Activated CD8-positive, alpha-beta memory T cell treated with anti-CD3 and anti-CD28 coated beads for 24 hours (primary cell): Measurements from ENCODE around the gene ZMYND8.
"Not testable (repeated sequence)": the region's sequence is repeated elsewhere in the genome, so short reads cannot be mapped to it uniquely, and the experiment has no call there.

Experiments used
- DNase-seq: peaks from one replicate; pipeline ENCODE4 v3.0.0-alpha.2; 2020

The ZMYND8 gene

GRCh38 chr20:47241345-47241781 is 115.1 kb downstream of the ZMYND8 start:
- no peak for DNase-seq

- not testable (repeated sequence) for DNase-seq
These were observed 116.4 kb downstream of the ZMYND8 start for GRCh38 chr20:47240096-47240495.

GRCh38 chr20:47239719-47240067 is 116.8 kb downstream of the ZMYND8 start:
- DNase-seq, result no peak

GRCh38 chr20:47238780-47239718 is 117.5 kb downstream of the ZMYND8 start:
- DNase-seq, result no peak

- no peak for DNase-seq
These were observed 118.8 kb downstream of the ZMYND8 start for GRCh38 chr20:47237715-47238114.

GRCh38 chr20:47236639-47236900 is 119.9 kb downstream of the ZMYND8 start:
- no peak for DNase-seq

- no peak for DNase-seq
These were observed 120.5 kb downstream of the ZMYND8 start for GRCh38 chr20:47235853-47236638.

GRCh38 chr20:47235111-47235510 is 121.4 kb downstream of the ZMYND8 start:
- no peak for DNase-seq

- DNase-seq, result no peak
These were observed 122.9 kb downstream of the ZMYND8 start for GRCh38 chr20:47233333-47234188.

GRCh38 chr20:47232518-47232917 is 124.0 kb downstream of the ZMYND8 start:
- DNase-seq, result no peak

GRCh38 chr20:47231382-47232039 is 125.0 kb downstream of the ZMYND8 start:
- no peak for DNase-seq

- DNase-seq, result no peak
These were observed 125.7 kb downstream of the ZMYND8 start for GRCh38 chr20:47230811-47231256.

- DNase-seq, result no peak
These were observed 127.8 kb downstream of the ZMYND8 start for GRCh38 chr20:47228654-47229053.

- no peak for DNase-seq
These were observed 128.9 kb downstream of the ZMYND8 start for GRCh38 chr20:47227576-47227975.

- no peak for DNase-seq
These were observed 129.4 kb downstream of the ZMYND8 start for GRCh38 chr20:47227119-47227518.

- DNase-seq, result no peak
These were observed 131.0 kb downstream of the ZMYND8 start for GRCh38 chr20:47225458-47225857.

- no peak for DNase-seq
These were observed 131.6 kb downstream of the ZMYND8 start for GRCh38 chr20:47224857-47225256.

- no peak for DNase-seq
These were observed 132.2 kb downstream of the ZMYND8 start for GRCh38 chr20:47224300-47224791.

- DNase-seq, result no peak
These were observed 132.6 kb downstream of the ZMYND8 start for GRCh38 chr20:47223896-47224295.

- no peak for DNase-seq
These were observed 133.9 kb downstream of the ZMYND8 start for GRCh38 chr20:47222468-47223119.

GRCh38 chr20:47221036-47221625 is 135.4 kb downstream of the ZMYND8 start:
- no peak for DNase-seq
